HEK293 (cell line): Measurements from ENCODE around the gene SAC3D1.

Source experiments
- CTCF ChIA-PET: fragments of 350-600 bp; formaldehyde crosslinking; extraction: SDS; loops from one replicate; lab custom pipeline; 2021; ENCODE audit warnings: antibody characterized with exemption; lab: Yijun Ruan, JAX
- POLR2A ChIA-PET: fragments of 300-600 bp; formaldehyde crosslinking; extraction: SDS; loops from one replicate; lab custom pipeline; 2020; ENCODE audit warnings: antibody characterized with exemption, inconsistent platforms; lab: Yijun Ruan, JAX
- H3K27ac ChIP-seq: fragments of 200-500 bp; sonication (Bioruptor generic); 2 replicates; pipeline ENCODE4 v1.5.1; 2014; ENCODE audit warnings: low read depth, low read length, control low read depth, inconsistent platforms; ENCODE audit errors: extremely low read depth
- H3K36me3 ChIP-seq, 2 experiments: fragments of 200-500 bp in 1 of 2; sonication (Bioruptor generic) in 1 of 2; 1 replicate in 1 of 2; 2 replicates in 1 of 2; pipeline ENCODE4 v1.5.1; 2014 to 2017; ENCODE audit warnings: inconsistent platforms in 2 of 2, low read length in 2 of 2; ENCODE audit not compliant: control insufficient read depth in 2 of 2, insufficient read depth in 1 of 2
- H3K4me1 ChIP-seq: fragments of 200-500 bp; sonication (Bioruptor generic); 2 replicates; pipeline ENCODE4 v1.5.1; 2014; ENCODE audit warnings: mild to moderate bottlenecking, low read length, inconsistent platforms; ENCODE audit not compliant: control insufficient read depth, insufficient read depth
- H3K4me3 ChIP-seq: 2 replicates; pipeline ENCODE4 v1.5.1; 2011; ENCODE audit warnings: low read depth, mild to moderate bottlenecking, control low read depth, low read length, moderate library complexity
- H3K9me3 ChIP-seq: fragments of 200-500 bp; sonication (Bioruptor generic); 2 replicates; pipeline ENCODE4 v1.5.1; 2014; ENCODE audit warnings: low read depth, low read length, inconsistent platforms; ENCODE audit not compliant: control insufficient read depth, insufficient read depth
- KLF16 ChIP-seq: fragments of 450-650 bp; formaldehyde crosslinking; IDR thresholded peaks from 2 replicates; pipeline ENCODE4 v1.5.1; 2017; ENCODE audit warnings: missing biosample characterization, missing genetic modification characterization
- KLF7 ChIP-seq: fragments of 450-650 bp; formaldehyde crosslinking; IDR thresholded peaks from 2 replicates; pipeline ENCODE4 v1.5.1; 2016; ENCODE audit warnings: missing biosample characterization, missing genetic modification characterization, borderline replicate concordance
- SALL2 ChIP-seq: fragments of 450-650 bp; formaldehyde crosslinking; IDR thresholded peaks from 2 replicates; pipeline ENCODE4 v1.5.0; 2017; ENCODE audit warnings: missing biosample characterization, mild to moderate bottlenecking, missing genetic modification characterization, borderline replicate concordance
- SCRT2 ChIP-seq: fragments of 450-650 bp; formaldehyde crosslinking; IDR thresholded peaks from 2 replicates; pipeline ENCODE4 v1.5.1; 2016; ENCODE audit warnings: missing biosample characterization, missing genetic modification characterization
- SP2 ChIP-seq: fragments of 450-650 bp; formaldehyde crosslinking; IDR thresholded peaks from 2 replicates; pipeline ENCODE4 v1.5.1; 2016; ENCODE audit warnings: missing biosample characterization, missing genetic modification characterization
- ZBTB17 ChIP-seq: fragments of 450-650 bp; formaldehyde crosslinking; IDR thresholded peaks from 2 replicates; pipeline ENCODE4 v1.5.1; 2016; ENCODE audit warnings: missing biosample characterization, missing genetic modification characterization
- ZFHX2 ChIP-seq: fragments of 450-650 bp; formaldehyde crosslinking; conservative IDR thresholded peaks from 2 replicates; pipeline ENCODE4 v1.5.1; 2016; ENCODE audit warnings: missing biosample characterization, missing genetic modification characterization
- ZNF133 ChIP-seq: fragments of 450-650 bp; formaldehyde crosslinking; IDR thresholded peaks from 2 replicates; pipeline ENCODE4 v1.5.1; 2016; ENCODE audit warnings: missing biosample characterization, missing genetic modification characterization
- ZNF292 ChIP-seq: fragments of 450-650 bp; formaldehyde crosslinking; IDR thresholded peaks from 2 replicates; pipeline ENCODE4 v1.5.1; 2016; ENCODE audit warnings: low read depth, missing biosample characterization, missing genetic modification characterization, borderline replicate concordance
- ZNF341 ChIP-seq: fragments of 450-650 bp; formaldehyde crosslinking; IDR thresholded peaks from 2 replicates; pipeline ENCODE4; 2016; ENCODE audit warnings: low read depth, missing biosample characterization, missing genetic modification characterization
- ZNF426 ChIP-seq: fragments of 450-650 bp; formaldehyde crosslinking; IDR thresholded peaks from 2 replicates; pipeline ENCODE4 v1.5.1; 2017; ENCODE audit warnings: missing biosample characterization, missing genetic modification characterization, mild to moderate bottlenecking, inconsistent platforms, moderate library complexity
- ZNF529 ChIP-seq: fragments of 450-650 bp; formaldehyde crosslinking; IDR thresholded peaks from 2 replicates; pipeline ENCODE4 v1.5.1; 2017; ENCODE audit warnings: missing genetic modification characterization, missing biosample characterization; ENCODE audit not compliant: insufficient replicate concordance
- ZNF558 ChIP-seq: fragments of 450-650 bp; formaldehyde crosslinking; IDR thresholded peaks from 2 replicates; pipeline ENCODE4 v1.5.1; 2016; ENCODE audit warnings: missing biosample characterization, missing genetic modification characterization
- TF ChIP-seq, protein P1 (sequence below): fragments of 450-650 bp; IDR thresholded peaks from 2 replicates; pipeline ENCODE4 v1.5.1; 2018; ENCODE audit warnings: missing biosample characterization, missing genetic modification characterization
- TF ChIP-seq, protein P2 (sequence below): fragments of 450-650 bp; formaldehyde crosslinking; IDR thresholded peaks from 2 replicates; pipeline ENCODE4 v1.5.1; 2016; ENCODE audit warnings: missing biosample characterization, missing genetic modification characterization
- TF ChIP-seq, protein P3 (sequence below): fragments of 450-650 bp; formaldehyde crosslinking; IDR thresholded peaks from 2 replicates; pipeline ENCODE4 v1.5.1; 2016; ENCODE audit warnings: missing biosample characterization, missing genetic modification characterization
- TF ChIP-seq, protein P4 (sequence below): fragments of 450-650 bp; formaldehyde crosslinking; IDR thresholded peaks from 2 replicates; pipeline ENCODE4 v1.5.1; 2017; ENCODE audit warnings: missing biosample characterization, missing genetic modification characterization

SAC3D1 gene

DNA sequence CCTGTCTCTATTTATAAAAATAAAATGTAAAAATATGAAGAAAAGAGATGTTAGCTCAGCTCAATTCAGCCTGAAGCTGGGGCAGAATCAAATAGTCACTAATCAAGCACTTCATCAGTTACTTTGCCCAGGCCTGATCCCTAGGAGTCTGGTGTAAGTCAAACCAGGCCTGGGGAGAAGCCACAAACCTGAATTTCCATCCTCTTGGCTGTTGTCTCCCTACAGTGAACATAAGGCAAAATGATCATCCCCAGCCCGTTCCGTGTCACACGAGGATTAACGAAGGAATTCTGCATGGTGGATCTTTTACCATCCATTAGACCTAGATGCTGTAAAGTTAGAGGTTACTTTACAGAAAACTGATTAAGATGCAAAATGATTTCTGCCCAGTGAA is 23.8 kb downstream of the SAC3D1 start:
- CTCF ChIA-PET, result interaction anchor here (0.7 to 0.8 kb wide), 2 partner anchors 8 to 22 kb away, joined by 3 to 5 read pairs; no protein-coding TSS in a partner anchor
- TF ChIP-seq ZBTB17, result peak; percentile 9; the same call in 1 of the 2 replicates
- no peak for TF ChIP-seq ZNF133 (tag by site-specific recombination)
- TF ChIP-seq KLF16, result no peak
- no peak for TF ChIP-seq KLF7
- TF ChIP-seq, protein P1, sequence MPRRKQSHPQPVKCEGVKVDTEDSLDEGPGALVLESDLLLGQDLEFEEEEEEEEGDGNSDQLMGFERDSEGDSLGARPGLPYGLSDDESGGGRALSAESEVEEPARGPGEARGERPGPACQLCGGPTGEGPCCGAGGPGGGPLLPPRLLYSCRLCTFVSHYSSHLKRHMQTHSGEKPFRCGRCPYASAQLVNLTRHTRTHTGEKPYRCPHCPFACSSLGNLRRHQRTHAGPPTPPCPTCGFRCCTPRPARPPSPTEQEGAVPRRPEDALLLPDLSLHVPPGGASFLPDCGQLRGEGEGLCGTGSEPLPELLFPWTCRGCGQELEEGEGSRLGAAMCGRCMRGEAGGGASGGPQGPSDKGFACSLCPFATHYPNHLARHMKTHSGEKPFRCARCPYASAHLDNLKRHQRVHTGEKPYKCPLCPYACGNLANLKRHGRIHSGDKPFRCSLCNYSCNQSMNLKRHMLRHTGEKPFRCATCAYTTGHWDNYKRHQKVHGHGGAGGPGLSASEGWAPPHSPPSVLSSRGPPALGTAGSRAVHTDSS (tag by site-specific recombination), result no peak
- no peak for TF ChIP-seq ZNF426 (tag by site-specific recombination)
- no peak for TF ChIP-seq ZNF292
- TF ChIP-seq, all 188 proteins: peak for 1
- Histone ChIP-seq H3K4me1 (no peaks in the 10 kb centered on the region), H3K36me3 (no peaks in the 10 kb centered on the region), H3K9me3 (no peaks in the 10 kb centered on the region), H3K4me3 (no peak overlapping the region), H3K27ac (no peak overlapping the region)
- POLR2A ChIA-PET, result interaction anchor here (1.2 kb wide), 1 partner anchor 12 kb away, joined by 3 read pairs; no protein-coding TSS in a partner anchor

DNA sequence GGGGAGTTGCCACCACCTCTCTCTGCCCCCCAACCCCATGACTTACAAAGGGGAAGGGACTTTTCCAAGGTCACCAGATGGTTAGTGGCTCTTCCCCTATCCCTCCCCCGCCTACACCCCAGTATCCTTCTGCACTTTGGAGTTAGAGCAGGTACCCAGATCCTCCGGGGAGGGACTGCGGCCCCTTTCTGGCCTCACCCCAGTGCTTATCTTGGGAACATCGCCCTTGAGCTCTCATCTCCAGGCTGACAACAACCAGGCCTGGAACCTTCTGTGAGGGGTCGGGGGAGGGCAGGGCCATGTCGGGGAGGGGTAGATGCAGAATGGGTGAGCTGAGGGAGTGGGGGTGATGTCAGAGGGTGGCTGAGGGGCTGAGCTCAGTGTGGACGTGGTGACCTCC is 24.8 kb downstream of the SAC3D1 start:
- ChIA-PET CTCF (interaction anchor here (0.8 kb wide), 1 partner anchor 12 kb away, joined by 4 read pairs; no protein-coding TSS in a partner anchor), POLR2A (interaction anchor here (0.5 to 1.8 kb wide), 2 partner anchors 8 to 10 kb away, joined by 5 to 7 read pairs; no protein-coding TSS in a partner anchor)
- Histone ChIP-seq H3K36me3 (no peaks in the 10 kb centered on the region), H3K4me1 (no peaks in the 10 kb centered on the region), H3K27ac (no peak overlapping the region), H3K9me3 (no peaks in the 10 kb centered on the region), H3K4me3 (no peak overlapping the region)
- TF ChIP-seq, protein P2, sequence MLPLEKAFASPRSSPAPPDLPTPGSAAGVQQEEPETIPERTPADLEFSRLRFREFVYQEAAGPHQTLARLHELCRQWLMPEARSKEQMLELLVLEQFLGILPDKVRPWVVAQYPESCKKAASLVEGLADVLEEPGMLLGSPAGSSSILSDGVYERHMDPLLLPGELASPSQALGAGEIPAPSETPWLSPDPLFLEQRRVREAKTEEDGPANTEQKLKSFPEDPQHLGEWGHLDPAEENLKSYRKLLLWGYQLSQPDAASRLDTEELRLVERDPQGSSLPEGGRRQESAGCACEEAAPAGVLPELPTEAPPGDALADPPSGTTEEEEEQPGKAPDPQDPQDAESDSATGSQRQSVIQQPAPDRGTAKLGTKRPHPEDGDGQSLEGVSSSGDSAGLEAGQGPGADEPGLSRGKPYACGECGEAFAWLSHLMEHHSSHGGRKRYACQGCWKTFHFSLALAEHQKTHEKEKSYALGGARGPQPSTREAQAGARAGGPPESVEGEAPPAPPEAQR, result no peak
- TF ChIP-seq SCRT2, result no peak
- TF ChIP-seq SALL2 (tag by site-specific recombination), result no peak
- no peak for TF ChIP-seq ZNF529 (tag by site-specific recombination)
- no peak for TF ChIP-seq ZNF558 (tag by site-specific recombination)
- no peak for TF ChIP-seq KLF7
- TF ChIP-seq ZNF341 (tag by site-specific recombination), result 0 out of 2 replicates have a peak, but pooled peaks have one; percentile 15

DNA sequence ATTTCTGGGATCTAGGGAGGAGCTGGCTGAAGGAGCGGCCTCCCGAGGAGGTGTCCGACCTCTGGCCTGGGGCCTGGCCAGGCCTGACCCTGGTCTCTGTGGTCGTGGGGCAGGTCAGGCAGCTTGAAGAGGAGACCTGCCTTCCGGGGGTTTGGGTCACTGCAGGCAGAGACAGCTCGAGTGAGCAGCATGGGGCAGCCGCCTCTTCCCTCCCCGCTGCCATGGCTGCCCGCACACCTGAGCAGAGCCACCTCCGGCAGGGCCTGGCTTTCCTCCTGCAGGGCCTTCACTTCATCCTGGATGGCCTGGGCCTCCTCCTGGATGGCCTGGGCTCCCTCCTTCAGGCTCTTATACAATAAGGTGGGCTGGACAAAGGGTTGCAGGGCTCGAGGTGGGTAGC is 25.3 kb downstream of the SAC3D1 start:
- Histone ChIP-seq H3K27ac (no peak overlapping the region), H3K4me3 (no peak overlapping the region), H3K9me3 (no peaks in the 10 kb centered on the region), H3K4me1 (no peaks in the 10 kb centered on the region), H3K36me3 (no peaks in the 10 kb centered on the region)
- TF ChIP-seq SP2 (tag by site-specific recombination) (no peak), ZFHX2 (tag by site-specific recombination) (no peak)
- TF ChIP-seq, protein P3, sequence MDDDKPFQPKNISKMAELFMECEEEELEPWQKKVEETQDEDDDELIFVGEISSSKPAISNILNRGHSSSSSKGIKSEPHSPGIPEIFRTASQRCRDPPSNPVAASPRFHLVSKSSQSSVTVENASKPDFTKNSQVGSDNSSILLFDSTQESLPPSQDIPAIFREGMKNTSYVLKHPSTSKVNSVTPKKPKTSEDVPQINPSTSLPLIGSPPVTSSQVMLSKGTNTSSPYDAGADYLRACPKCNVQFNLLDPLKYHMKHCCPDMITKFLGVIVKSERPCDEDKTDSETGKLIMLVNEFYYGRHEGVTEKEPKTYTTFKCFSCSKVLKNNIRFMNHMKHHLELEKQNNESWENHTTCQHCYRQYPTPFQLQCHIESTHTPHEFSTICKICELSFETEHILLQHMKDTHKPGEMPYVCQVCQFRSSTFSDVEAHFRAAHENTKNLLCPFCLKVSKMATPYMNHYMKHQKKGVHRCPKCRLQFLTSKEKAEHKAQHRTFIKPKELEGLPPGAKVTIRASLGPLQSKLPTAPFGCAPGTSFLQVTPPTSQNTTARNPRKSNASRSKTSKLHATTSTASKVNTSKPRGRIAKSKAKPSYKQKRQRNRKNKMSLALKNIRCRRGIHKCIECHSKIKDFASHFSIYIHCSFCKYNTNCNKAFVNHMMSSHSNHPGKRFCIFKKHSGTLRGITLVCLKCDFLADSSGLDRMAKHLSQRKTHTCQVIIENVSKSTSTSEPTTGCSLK (tag by site-specific recombination), result no peak
- TF ChIP-seq, protein P4, sequence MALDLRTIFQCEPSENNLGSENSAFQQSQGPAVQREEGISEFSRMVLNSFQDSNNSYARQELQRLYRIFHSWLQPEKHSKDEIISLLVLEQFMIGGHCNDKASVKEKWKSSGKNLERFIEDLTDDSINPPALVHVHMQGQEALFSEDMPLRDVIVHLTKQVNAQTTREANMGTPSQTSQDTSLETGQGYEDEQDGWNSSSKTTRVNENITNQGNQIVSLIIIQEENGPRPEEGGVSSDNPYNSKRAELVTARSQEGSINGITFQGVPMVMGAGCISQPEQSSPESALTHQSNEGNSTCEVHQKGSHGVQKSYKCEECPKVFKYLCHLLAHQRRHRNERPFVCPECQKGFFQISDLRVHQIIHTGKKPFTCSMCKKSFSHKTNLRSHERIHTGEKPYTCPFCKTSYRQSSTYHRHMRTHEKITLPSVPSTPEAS (tag by site-specific recombination), result no peak
- ChIA-PET POLR2A (interaction anchor here (0.5 to 1.8 kb wide), 2 partner anchors 8 to 10 kb away, joined by 5 to 7 read pairs; no protein-coding TSS in a partner anchor), CTCF (interaction anchor here (0.8 kb wide), 1 partner anchor 11 kb away, joined by 4 read pairs; no protein-coding TSS in a partner anchor)
